OCI-M2 (cell line): Measurements from ENCODE around the gene SYTL5.

Experiments used
- DNase-seq: peaks from one replicate; lab custom pipeline; 2025; ENCODE audit not compliant: unreplicated experiment; lab: John Stamatoyannopoulos, UW

The SYTL5 gene

GRCh38 chrX:38138157-38138891 is 132.0 kb downstream of the SYTL5 start:
- DNase-seq = no peak

GRCh38 chrX:38138900-38139299 is 132.5 kb downstream of the SYTL5 start:
- no peak for DNase-seq

- no peak for DNase-seq
Measured at GRCh38 chrX:38142610-38143009, 136.3 kb downstream of the SYTL5 start.

GRCh38 chrX:38149016-38149415 is 142.7 kb downstream of the SYTL5 start:
- DNase-seq = no peak

- DNase-seq = no peak
Measured at GRCh38 chrX:38150993-38151392, 144.6 kb downstream of the SYTL5 start.

- DNase-seq = no peak
Measured at GRCh38 chrX:38151441-38151840, 145.1 kb downstream of the SYTL5 start.

GRCh38 chrX:38154340-38154739 is 148.0 kb downstream of the SYTL5 start:
- no peak for DNase-seq

GRCh38 chrX:38154818-38155217 is 148.5 kb downstream of the SYTL5 start:
- DNase-seq = no peak

- no peak for DNase-seq
Measured at GRCh38 chrX:38156838-38157237, 150.5 kb downstream of the SYTL5 start.

- DNase-seq = no peak
Measured at GRCh38 chrX:38163193-38163592, 156.8 kb downstream of the SYTL5 start.

GRCh38 chrX:38165023-38165422 is 158.7 kb downstream of the SYTL5 start:
- DNase-seq = no peak

- peak; percentile 28 for DNase-seq
Measured at GRCh38 chrX:38166478-38167083, 160.2 kb downstream of the SYTL5 start.

GRCh38 chrX:38170556-38170955 is 164.2 kb downstream of the SYTL5 start:
- no peak for DNase-seq

GRCh38 chrX:38172596-38172995 is 166.2 kb downstream of the SYTL5 start:
- no peak for DNase-seq

- DNase-seq = no peak
Measured at GRCh38 chrX:38175139-38175538, 168.8 kb downstream of the SYTL5 start.

GRCh38 chrX:38178396-38178795 is 172.0 kb downstream of the SYTL5 start:
- DNase-seq = no peak
